ENCODE measurements around the gene NES.

The NES gene

DNA sequence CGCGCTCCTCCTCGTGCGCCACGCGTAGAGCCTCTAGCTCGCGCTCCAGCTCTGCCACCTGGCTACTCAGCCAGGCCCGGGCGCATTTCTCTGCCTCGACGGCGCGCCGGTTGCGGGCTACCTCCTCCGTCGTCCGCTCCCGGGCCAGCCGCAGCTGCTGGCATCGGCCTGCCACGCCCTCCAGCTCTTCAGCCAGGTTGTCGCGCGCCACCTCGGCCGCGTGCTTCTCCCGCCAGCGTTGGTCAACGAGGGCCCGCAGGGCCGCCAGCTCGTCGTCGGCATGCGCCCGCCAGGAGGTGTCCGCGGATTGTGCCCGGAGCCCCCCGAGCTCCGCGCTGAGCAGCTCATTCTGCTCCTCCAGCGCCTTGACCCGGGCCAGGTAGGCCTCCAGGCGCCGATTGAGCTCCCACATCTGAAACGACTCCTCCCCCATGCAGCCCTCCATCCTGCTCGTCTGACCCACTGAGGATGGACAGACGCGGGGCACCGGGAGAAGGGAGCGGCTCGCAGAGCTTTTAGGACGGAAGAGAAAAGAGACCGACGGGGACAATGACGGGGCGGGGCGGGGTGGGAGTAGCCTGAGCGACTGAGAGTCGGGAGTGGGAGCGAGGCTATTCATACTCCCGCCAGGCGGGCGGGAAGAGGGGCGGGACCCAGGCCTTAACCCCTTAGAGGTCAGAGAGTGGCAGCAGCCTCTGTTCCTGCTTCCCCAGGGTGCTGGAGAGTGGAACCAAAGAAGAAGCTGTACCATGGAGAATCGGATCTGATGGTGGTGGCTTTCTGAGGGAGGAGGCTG lies at the start of gene NES:
TSS of gene NES (minus strand) at position 588 of the 796 bp plus-strand sequence. CDS start at position 445, 143 bp downstream.
- DNase-seq (ENCODE audit: low spot score): no peak

DNA sequence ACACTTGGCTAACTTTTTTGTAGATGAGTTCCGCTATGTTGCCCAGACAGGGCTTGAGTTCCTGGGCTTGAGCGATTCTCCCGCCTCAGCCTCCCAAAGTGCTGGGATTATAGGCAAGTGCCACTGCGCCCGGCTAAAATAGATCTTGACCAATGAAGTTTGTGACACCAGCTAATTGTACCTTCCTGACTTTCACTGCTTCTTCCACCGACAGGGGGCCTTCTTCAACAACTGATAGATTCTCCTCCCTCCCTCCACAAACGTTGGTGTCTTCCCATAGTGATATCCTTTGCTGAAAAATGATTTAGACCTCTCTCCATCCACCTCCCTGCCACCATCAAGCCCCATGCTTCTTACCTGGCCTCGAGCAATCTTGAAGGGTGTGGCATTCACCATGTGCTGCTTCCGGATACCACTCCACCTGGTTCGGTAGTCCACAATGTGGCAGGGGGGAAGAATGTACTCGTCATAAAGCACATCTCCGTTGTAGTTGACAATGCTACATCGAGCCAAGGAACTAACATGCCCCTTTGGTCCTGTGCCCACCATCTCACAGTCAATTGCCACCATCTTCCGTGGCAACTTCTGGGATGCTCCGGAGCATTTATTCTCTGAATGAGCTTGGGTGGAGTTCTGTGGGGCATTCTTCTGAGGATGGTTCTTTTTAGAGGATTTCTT lies 49.5 kb upstream of the NES start:
- peak; percentile 65 for DNase-seq (ENCODE audit: low spot score)

- DNase-seq (ENCODE audit: low spot score): peak; percentile 88
Measured at GRCh38 chr1:156725683-156726280, 48.6 kb upstream of the NES start.

GRCh38 chr1:156721535-156721934 lies 44.3 kb upstream of the NES start:
- DNase-seq (ENCODE audit: low spot score): no peak

DNA sequence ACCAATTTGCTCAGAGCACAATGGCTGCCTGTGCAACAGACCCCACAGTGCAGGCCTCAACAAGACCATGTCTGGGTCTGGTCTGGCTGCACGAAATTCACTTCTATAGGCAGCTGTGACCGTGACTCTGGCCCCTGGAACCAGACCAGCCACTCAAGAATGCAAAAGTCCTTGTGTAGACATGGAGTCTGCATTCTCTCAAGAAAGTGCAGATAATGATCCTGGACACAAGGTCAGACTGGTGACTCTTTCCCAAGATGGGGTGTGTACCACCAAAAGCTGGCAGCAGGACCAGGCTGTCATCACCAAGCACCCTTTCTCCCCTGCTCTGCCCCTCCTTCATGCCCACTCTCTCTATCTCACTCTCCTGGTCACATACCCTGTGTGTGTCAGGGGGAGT lies 43.9 kb upstream of the NES start:
- DNase-seq (ENCODE audit: low spot score): no peak

- DNase-seq (ENCODE audit: low spot score): no peak
Measured at GRCh38 chr1:156717351-156717750, 40.1 kb upstream of the NES start.

GRCh38 chr1:156714830-156715229 lies 37.6 kb upstream of the NES start:
- DNase-seq (ENCODE audit: low spot score): no peak

DNA sequence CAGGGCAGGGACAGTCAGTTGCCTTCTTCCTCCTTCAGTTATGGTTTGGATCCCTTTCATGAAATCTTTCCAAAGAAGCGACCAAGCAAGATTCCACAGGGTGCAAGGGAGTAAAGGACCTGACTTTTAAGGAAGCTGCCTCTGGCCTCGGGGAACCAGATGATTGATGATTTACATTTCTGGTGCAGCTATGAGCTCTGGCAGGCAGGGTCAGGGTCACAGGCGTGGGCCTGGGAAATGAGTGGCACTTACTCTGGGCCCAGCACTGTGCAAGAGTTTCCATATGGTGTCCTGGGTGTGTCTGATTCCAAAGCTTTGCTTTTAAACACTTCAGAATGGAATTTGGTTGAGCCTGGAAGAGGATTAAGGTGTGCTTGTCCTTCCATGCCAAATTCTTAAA lies 35.4 kb upstream of the NES start:
- DNase-seq (ENCODE audit: low spot score): no peak

DNA sequence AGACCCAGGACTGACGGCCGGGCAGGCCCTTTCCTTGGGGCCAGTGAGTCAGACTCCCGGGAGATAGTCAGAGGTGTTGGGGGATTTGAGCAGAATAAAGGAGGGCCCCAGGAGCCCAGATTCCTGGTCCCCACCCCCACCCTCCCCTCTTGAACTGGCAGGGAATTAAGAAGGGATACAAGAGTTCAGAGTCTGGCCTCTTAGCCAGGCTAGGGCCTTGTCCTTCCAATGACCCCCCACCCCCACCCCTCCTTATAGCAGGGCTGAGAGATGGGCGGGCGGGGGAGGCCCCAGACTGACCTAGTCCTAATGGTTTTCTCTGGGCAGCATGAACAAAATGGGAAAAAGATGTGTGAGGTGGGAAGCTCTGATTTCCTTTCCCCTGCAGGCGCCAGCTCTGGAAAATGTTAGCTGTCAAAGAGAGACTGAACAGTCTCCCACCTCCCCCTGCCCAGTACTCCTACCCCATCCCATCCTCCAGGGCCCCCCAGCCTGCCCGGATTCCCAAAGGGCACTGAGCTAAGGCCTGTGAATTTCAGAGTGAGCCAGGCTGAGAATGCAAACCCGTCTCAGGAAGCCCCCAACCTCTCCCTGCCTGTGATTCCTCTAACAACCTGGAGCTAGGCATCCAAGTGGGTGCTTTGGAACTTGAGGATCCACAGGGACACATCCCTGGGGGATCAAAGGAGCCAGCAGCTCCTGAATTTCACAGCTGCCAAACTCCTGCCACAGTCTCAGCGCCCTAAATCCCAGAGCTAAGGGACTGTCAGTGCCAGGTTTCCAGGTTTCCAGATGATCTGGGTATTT lies 34.0 kb upstream of the NES start:
- DNase-seq (ENCODE audit: low spot score): no peak

GRCh38 chr1:156709757-156710489 lies 32.7 kb upstream of the NES start:
- no peak for DNase-seq (ENCODE audit: low spot score)

- DNase-seq (ENCODE audit: low spot score): no peak
Measured at GRCh38 chr1:156709031-156709430, 31.8 kb upstream of the NES start.

- no peak for DNase-seq (ENCODE audit: low spot score)
Measured at GRCh38 chr1:156708218-156708661, 31.0 kb upstream of the NES start.

- no peak for DNase-seq (ENCODE audit: low spot score)
Measured at GRCh38 chr1:156707417-156708217, 30.4 kb upstream of the NES start.

DNA sequence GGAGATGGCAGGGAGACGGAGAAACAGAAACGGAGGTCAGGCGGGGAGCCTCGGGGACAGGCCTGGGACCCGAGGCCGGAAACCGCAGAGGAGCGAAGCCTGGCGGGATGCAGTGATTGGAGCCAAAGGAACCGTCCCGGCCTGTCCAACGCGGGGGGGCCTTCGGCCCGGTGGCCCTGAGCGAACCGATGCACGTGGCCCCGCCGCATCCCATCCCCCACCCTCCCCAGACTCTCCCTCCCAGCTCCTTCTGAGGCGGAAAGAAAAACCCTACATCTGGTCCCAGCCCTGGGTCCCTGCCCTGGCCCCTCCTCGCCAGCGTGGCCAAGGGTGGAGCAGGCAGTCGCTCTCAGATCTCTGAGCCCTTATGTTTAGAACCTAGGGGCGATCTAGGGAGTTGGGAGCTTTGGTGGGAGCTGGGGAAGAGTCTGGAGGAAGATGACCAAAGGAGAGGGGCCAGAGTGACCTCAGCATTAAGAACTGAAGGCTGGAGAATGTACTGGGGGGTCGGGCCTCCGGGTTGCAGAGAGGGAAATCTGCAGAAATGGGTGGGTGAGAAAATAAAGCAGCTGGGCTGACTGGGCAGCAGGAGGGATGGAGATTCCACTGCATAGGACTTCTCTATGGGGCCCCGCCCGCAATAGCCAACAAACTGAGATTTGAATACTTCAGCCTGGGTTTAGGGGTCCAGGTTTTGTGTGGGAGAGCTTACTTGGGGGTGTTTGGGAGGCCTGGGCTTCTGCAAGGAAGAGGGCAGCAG lies 29.6 kb upstream of the NES start:
- no peak for DNase-seq (ENCODE audit: low spot score)

GRCh38 chr1:156705918-156706656 lies 28.9 kb upstream of the NES start:
- DNase-seq (ENCODE audit: low spot score): no peak

DNA sequence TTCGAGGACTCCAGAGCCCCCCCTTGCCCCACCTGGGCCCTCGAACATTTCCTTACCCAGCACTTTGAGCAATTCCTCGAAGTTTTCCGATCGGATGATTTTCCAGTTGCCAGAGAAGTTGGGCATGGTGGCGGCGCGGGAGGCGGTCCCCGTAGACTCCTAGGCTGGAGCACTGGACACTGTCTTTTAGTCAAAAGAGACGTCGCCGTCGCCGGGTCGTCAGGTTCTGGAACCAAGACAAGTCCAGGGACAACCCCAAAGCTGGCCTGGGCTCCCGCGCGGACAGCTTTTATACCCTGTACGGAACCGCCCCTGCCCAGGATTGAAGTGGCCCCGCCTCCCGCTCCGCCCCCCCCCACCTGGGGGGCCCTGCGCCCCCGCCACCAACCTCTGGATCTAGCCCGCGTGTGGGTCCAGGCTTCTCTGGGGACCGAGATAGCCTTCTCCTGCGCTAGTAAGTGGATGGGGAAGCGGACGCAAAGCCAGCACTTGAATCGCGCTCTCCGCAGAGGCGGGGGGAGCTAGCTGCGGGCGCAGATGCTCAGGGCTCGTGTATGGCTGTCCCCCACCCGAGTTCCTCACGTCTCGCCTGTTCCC lies 28.2 kb upstream of the NES start, which contains the start of gene CRABP2:
TSS of gene CRABP2 (minus strand) at position 263 of the 597 bp plus-strand sequence. CDS start at position 126, 137 bp downstream.
- no peak for DNase-seq (ENCODE audit: low spot score)

DNA sequence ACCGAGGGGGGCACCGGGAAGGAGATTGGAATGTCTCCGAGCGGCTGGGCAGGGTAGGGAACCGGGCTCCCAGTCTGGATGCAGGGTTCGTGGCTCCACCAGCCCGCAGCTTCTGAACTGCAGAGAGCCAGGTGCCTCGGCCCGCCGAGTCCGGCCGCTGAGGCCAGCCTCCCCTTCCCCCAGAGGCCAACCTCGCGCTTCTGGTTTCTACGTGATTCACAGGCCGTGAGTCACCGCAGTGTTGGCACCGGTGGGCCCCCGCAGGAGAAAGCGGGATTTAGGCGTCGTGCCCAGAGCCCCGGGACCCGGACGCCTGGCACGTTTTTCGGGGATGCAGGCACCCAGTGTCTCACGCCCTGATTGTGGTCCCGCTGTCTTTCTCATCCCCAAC lies 27.7 kb upstream of the NES start:
- DNase-seq (ENCODE audit: low spot score): no peak

- no peak for DNase-seq (ENCODE audit: low spot score)
Measured at GRCh38 chr1:156704166-156704711, 27.0 kb upstream of the NES start.

Data from pons (tissue), 1 donor.